K562 (cell line): ENCODE results near the gene TENM4. TPM values are rescaled to one million over a fixed set of nuclear protein-coding genes. Genes with fewer than 3 reads are reported as not detected.

Experiments used
- ATAC-seq: fragments of 200-7000 bp; cut with Tn5 transposase; 3 replicates; pipeline ENCODE4 v1.9.1; 2020; ENCODE audit warnings: moderate library complexity
- BruUV-seq: library from RNA; stranded (reverse); fragments of 400-500 nt; replicated peaks from 2 replicates; lab custom pipeline; 2021; lab: Mats Ljungman, UMichigan
- CTCF ChIA-PET: fragments of 300-600 bp; formaldehyde crosslinking; extraction: SDS; loops from one replicate; lab custom pipeline; 2021; ENCODE audit warnings: low intra/inter-chr PET ratio; lab: Yijun Ruan, JAX
- POLR2A ChIA-PET: fragments of 300-600, 350-650 bp; sonication (Branson Sonifier 250); formaldehyde crosslinking; extraction: SDS; loops from one replicate; lab custom pipeline; 2021; ENCODE audit warnings: antibody characterized with exemption, inconsistent platforms; lab: Yijun Ruan, JAX
- DNase-seq, 4 experiments: peaks; one replicate each; pipeline versions ENCODE4 v3.0.0 to v3.0.0-alpha.2; 2011 to 2018; ENCODE audit warnings: low spot score in 3 of 4, mixed read lengths in 3 of 4; ENCODE audit errors: extremely low read depth in 1 of 4
- FAIRE-seq: peaks from 2 replicates; lab custom pipeline; 2011; peaks lifted over from hg19 to GRCh38; lab: Jason Lieb, UNC
- H2AFZ ChIP-seq: 2 replicates; pipeline ENCODE4 v1.6.0; 2011; ENCODE audit warnings: low read depth, low read length, control low read depth, inconsistent platforms
- H3K27ac ChIP-seq: fragments of 200-600 bp; 3 replicates; pipeline ENCODE4 v1.8.0; 2011; ENCODE audit warnings: low read depth, mild to moderate bottlenecking, control low read depth, inconsistent platforms, low read length, moderate library complexity, mixed read lengths; ENCODE audit errors: extremely low read depth
- H3K27me3 ChIP-seq, 2 experiments: fragments of 300-600 bp in 1 of 2; 2 replicates in 1 of 2; 3 replicates in 1 of 2; pipeline versions ENCODE4 v1.6.0 to v1.8.0; 2011; ENCODE audit warnings: inconsistent platforms in 2 of 2, low read length in 2 of 2, mild to moderate bottlenecking in 1 of 2, mixed read lengths in 1 of 2, moderate library complexity in 1 of 2; ENCODE audit not compliant: control insufficient read depth in 2 of 2, insufficient read depth in 2 of 2
- H3K36me3 ChIP-seq: fragments of 300-600 bp; 3 replicates; pipeline ENCODE4 v1.8.0; 2011; ENCODE audit warnings: mild to moderate bottlenecking, low read length, inconsistent platforms; ENCODE audit not compliant: control insufficient read depth, insufficient read depth
- H3K4me1 ChIP-seq, 2 experiments: fragments of 200-600 bp in 1 of 2; replicated peaks in 1 of 2; 2 replicates in 1 of 2; 3 replicates in 1 of 2; pipeline versions ENCODE4 v1.5.1 to v1.8.0; 2011; ENCODE audit warnings: inconsistent platforms in 2 of 2, low read length in 2 of 2, mild to moderate bottlenecking in 1 of 2, mixed read lengths in 1 of 2, moderate library complexity in 1 of 2; ENCODE audit not compliant: control insufficient read depth in 2 of 2, insufficient read depth in 2 of 2
- H3K4me2 ChIP-seq: 2 replicates; pipeline ENCODE4 v1.6.1; 2011; ENCODE audit warnings: low read length, control low read depth, inconsistent platforms, mixed read lengths; ENCODE audit not compliant: insufficient read depth
- H3K4me3 ChIP-seq: fragments of 200-600 bp; sonication (generic), shearing (Covaris generic); 2 replicates; pipeline ENCODE4 v1.5.1; 2016; ENCODE audit warnings: control low read depth, inconsistent platforms
- H3K79me2 ChIP-seq: fragments of 200-600 bp; 3 replicates; pipeline ENCODE4 v1.8.0; 2011; ENCODE audit warnings: low read length, inconsistent platforms; ENCODE audit not compliant: control insufficient read depth, insufficient read depth
- H3K9ac ChIP-seq, 2 experiments: 2 replicates each; pipeline versions ENCODE4 v1.6.0 to v1.6.1; 2011; ENCODE audit warnings: low read depth in 2 of 2, low read length in 2 of 2, control low read depth in 1 of 2, inconsistent platforms in 1 of 2, mild to moderate bottlenecking in 1 of 2, mixed read lengths in 1 of 2; ENCODE audit not compliant: insufficient read depth in 1 of 2
- H3K9me1 ChIP-seq: one replicate; pipeline ENCODE4 v1.6.0; 2011; ENCODE audit warnings: inconsistent platforms, mild to moderate bottlenecking, low read length, moderate library complexity; ENCODE audit not compliant: control insufficient read depth, insufficient read depth
- H3K9me3 ChIP-seq: replicated peaks from 2 replicates; pipeline ENCODE4 v1.5.1; 2011; ENCODE audit warnings: low read depth, low read length, inconsistent platforms; ENCODE audit not compliant: control insufficient read depth, insufficient read depth
- H4K20me1 ChIP-seq: replicated peaks from 2 replicates; pipeline ENCODE4 v1.6.1; 2011; ENCODE audit warnings: low read length, inconsistent platforms, mixed read lengths; ENCODE audit not compliant: control insufficient read depth, insufficient read depth
- ERF ChIP-seq: fragments of 450-650 bp; formaldehyde crosslinking; IDR thresholded peaks from 2 replicates; pipeline ENCODE4 v1.4.0; 2020; ENCODE audit warnings: mild to moderate bottlenecking, mixed read lengths
- FOXO4 ChIP-seq: fragments of 450-650 bp; formaldehyde crosslinking; IDR thresholded peaks from 2 replicates; pipeline ENCODE4 v1.4.0; 2020; ENCODE audit warnings: mild to moderate bottlenecking, moderate library complexity
- HMGN3 ChIP-seq: IDR thresholded peaks from 2 replicates; pipeline ENCODE4 v1.6.1; 2011; ENCODE audit warnings: borderline replicate concordance, low read depth, mild to moderate bottlenecking, mixed read lengths, low read length; ENCODE audit not compliant: insufficient read length; ENCODE audit errors: extremely low read depth
- KAT8 ChIP-seq: fragments of 450-650 bp; IDR thresholded peaks from 2 replicates; pipeline ENCODE4 v1.6.1; 2016; ENCODE audit warnings: low read depth, mild to moderate bottlenecking
- SMARCC2 ChIP-seq: fragments of 450-650 bp; IDR thresholded peaks from 2 replicates; pipeline ENCODE4 v1.6.1; 2017; ENCODE audit warnings: antibody characterized with exemption, moderate library complexity, mild to moderate bottlenecking, low read depth
- SOX6 ChIP-seq: fragments of 450-650 bp; IDR thresholded peaks from 2 replicates; pipeline ENCODE4 v1.6.1; 2014; ENCODE audit warnings: mild to moderate bottlenecking
- THRAP3 ChIP-seq: fragments of 450-650 bp; IDR thresholded peaks from 2 replicates; pipeline ENCODE4 v1.6.1; 2016; ENCODE audit warnings: mild to moderate bottlenecking, inconsistent platforms, borderline replicate concordance
- WGBS: fragments of 100-300 bp; shearing (Covaris generic); methylation state at CpG from one replicate; pipeline ENCODE4 v1.1.6; 2016; ENCODE audit warnings: low coverage, mixed read lengths; ENCODE audit not compliant: insufficient coverage; ENCODE audit errors: missing lambda C conversion rate; 5-methylcytosine and 5-hydroxymethylcytosine counted together
- in situ Hi-C: fragments of 300-500 bp; cut with MboI; formaldehyde crosslinking; loops from 4 replicates; pipeline ENCODE4 v1.15.0; 2018; ENCODE audit warnings: inconsistent platforms, mixed read lengths
- intact Hi-C: fragments of 100-400 bp; cut with micrococcal nuclease; formaldehyde crosslinking; loops from 2 replicates; pipeline ENCODE4 v1.14.2; 2022
- polyA plus RNA-seq, 8 experiments: library from polyadenylated mRNA; depleted of rRNA in 4 of 8; stranded (reverse) in 5 of 8; unstranded in 3 of 8; fragments of >200 nt; fragmentation: Nextera tagmentation in 2 of 8; fragmentation: Illumina TruSeq in 1 of 8; extraction: Ambion mirVana in 2 of 8; extraction: Trizol in 1 of 8; gene quantifications; 2 replicates each; pipeline versions ENCODE4 v1.2.1 to v1.2.3, GENCODE V29; 2011 to 2014; ENCODE audit warnings: inconsistent platforms in 1 of 8, missing spikeins in 1 of 8
- total RNA-seq, 7 experiments: library from RNA; depleted of rRNA in 6 of 7; stranded (reverse); fragments of >200 nt in 6 of 7; fragmentation: Illumina TruSeq in 2 of 7; extraction: Trizol in 2 of 7; gene quantifications; 2 replicates each; pipeline versions ENCODE4 v1.2.1 to v1.2.3, GENCODE V29; 2011 to 2021; ENCODE audit warnings: low replicate concordance in 1 of 7
- TF ChIP-seq, protein P1 (sequence below): sonication (generic); formaldehyde crosslinking; IDR thresholded peaks from 2 replicates; pipeline ENCODE4 v1.8.1; 2022; ENCODE audit warnings: missing genetic modification reagents
- TF ChIP-seq, protein P2 (sequence below): sonication (generic); formaldehyde crosslinking; IDR thresholded peaks from 2 replicates; pipeline ENCODE4 v1.8.1; 2023; ENCODE audit warnings: missing genetic modification reagents, mild to moderate bottlenecking, borderline replicate concordance

The TENM4 gene
- total and polyA plus RNA-seq, 9 of the 15 experiments (the other 6 are each of a cell fraction or from before 2014, with no cell fraction given), result 0.16 TPM; not detected in 8

- FAIRE-seq (no peak), DNase-seq (no peak), ATAC-seq (no peak)
- Histone ChIP-seq H3K27ac (no peak overlapping the region), H3K79me2 (no peaks in the 10 kb centered on the region), H3K9ac (no peak overlapping the region), H3K9me1 (no peaks in the 10 kb centered on the region), H3K27me3 (no peaks in the 10 kb centered on the region), H3K4me1 (no peaks in the 10 kb centered on the region), H4K20me1 (no peaks in the 10 kb centered on the region), H3K36me3 (no peaks in the 10 kb centered on the region), H3K9me3 (no peaks in the 10 kb centered on the region), H3K4me3 (no peak overlapping the region), H2AFZ (no peak overlapping the region), H3K4me2 (no peak overlapping the region)
- TF ChIP-seq SMARCC2, result no peak
- TF ChIP-seq HMGN3, result no peak
- TF ChIP-seq, protein P1, sequence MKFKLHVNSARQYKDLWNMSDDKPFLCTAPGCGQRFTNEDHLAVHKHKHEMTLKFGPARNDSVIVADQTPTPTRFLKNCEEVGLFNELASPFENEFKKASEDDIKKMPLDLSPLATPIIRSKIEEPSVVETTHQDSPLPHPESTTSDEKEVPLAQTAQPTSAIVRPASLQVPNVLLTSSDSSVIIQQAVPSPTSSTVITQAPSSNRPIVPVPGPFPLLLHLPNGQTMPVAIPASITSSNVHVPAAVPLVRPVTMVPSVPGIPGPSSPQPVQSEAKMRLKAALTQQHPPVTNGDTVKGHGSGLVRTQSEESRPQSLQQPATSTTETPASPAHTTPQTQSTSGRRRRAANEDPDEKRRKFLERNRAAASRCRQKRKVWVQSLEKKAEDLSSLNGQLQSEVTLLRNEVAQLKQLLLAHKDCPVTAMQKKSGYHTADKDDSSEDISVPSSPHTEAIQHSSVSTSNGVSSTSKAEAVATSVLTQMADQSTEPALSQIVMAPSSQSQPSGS (CRISPR knock-in tag), result no peak
- TF ChIP-seq KAT8, result no peak
- TF ChIP-seq FOXO4, result no peak
- TF ChIP-seq SOX6, result no peak
- TF ChIP-seq, protein P2, sequence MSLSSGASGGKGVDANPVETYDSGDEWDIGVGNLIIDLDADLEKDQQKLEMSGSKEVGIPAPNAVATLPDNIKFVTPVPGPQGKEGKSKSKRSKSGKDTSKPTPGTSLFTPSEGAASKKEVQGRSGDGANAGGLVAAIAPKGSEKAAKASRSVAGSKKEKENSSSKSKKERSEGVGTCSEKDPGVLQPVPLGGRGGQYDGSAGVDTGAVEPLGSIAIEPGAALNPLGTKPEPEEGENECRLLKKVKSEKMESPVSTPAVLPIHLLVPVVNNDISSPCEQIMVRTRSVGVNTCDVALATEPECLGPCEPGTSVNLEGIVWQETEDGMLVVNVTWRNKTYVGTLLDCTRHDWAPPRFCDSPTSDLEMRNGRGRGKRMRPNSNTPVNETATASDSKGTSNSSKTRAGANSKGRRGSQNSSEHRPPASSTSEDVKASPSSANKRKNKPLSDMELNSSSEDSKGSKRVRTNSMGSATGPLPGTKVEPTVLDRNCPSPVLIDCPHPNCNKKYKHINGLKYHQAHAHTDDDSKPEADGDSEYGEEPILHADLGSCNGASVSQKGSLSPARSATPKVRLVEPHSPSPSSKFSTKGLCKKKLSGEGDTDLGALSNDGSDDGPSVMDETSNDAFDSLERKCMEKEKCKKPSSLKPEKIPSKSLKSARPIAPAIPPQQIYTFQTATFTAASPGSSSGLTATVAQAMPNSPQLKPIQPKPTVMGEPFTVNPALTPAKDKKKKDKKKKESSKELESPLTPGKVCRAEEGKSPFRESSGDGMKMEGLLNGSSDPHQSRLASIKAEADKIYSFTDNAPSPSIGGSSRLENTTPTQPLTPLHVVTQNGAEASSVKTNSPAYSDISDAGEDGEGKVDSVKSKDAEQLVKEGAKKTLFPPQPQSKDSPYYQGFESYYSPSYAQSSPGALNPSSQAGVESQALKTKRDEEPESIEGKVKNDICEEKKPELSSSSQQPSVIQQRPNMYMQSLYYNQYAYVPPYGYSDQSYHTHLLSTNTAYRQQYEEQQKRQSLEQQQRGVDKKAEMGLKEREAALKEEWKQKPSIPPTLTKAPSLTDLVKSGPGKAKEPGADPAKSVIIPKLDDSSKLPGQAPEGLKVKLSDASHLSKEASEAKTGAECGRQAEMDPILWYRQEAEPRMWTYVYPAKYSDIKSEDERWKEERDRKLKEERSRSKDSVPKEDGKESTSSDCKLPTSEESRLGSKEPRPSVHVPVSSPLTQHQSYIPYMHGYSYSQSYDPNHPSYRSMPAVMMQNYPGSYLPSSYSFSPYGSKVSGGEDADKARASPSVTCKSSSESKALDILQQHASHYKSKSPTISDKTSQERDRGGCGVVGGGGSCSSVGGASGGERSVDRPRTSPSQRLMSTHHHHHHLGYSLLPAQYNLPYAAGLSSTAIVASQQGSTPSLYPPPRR, result no peak
- TF ChIP-seq THRAP3, result no peak
- no peak for TF ChIP-seq ERF (CRISPR knock-in tag)
- in situ Hi-C loops, result no loop called here
- 0% methylated on average over 1 of the region's 1 CpG for WGBS
- no TSS peak for BruUV-seq
- intact Hi-C loops, result no loop called here
- ChIA-PET POLR2A (no interaction called here), CTCF (no interaction called here)
Observed at GRCh38 chr11:79021601-79022000, 419.2 kb downstream of the TENM4 start.
